Peyer's patch (tissue), 4 donors: ENCODE measurements around the gene AGTR2.

ENCODE experiments used
- CTCF ChIP-seq, 6 experiments: fragments of 450-650 bp in 4 of 6; fragments of 200-600 bp in 2 of 6; sonication (generic) in 1 of 6; IDR thresholded peaks; one replicate each; pipeline ENCODE4 v1.5.1; 2017 to 2019; ENCODE audit warnings: antibody characterized with exemption in 6 of 6, mild to moderate bottlenecking in 3 of 6, moderate library complexity in 1 of 6
- POLR2A ChIP-seq, 2 donors: fragments of 450-650 bp; IDR thresholded peaks; one replicate each; pipeline ENCODE4 v1.5.1; 2017; ENCODE audit warnings: antibody characterized with exemption in 2 of 2, mild to moderate bottlenecking in 2 of 2, moderate library complexity in 2 of 2

GRCh38 chrX:116135277-116135676, 35.3 kb upstream of the AGTR2 start:
- no peak for TF ChIP-seq CTCF (IDR thresholded peaks at IDR 0.05)
- TF ChIP-seq POLR2A (IDR thresholded peaks at IDR 0.05), result no peak
